Frontal cortex (tissue), 4 donors: ENCODE data around the gene TSC22D2. TPM values are rescaled to one million over a fixed set of nuclear protein-coding genes. Genes with fewer than 3 reads are reported as not detected.

Experiments
- DNase-seq, 2 donors: peaks; one replicate each; pipeline ENCODE4 v3.0.0; 2012; ENCODE audit warnings: low spot score in 2 of 2
- FAIRE-seq: peaks from 2 replicates; lab custom pipeline; 2012; peaks lifted over from hg19 to GRCh38; lab: Jason Lieb, UNC
- total RNA-seq: library from RNA; depleted of rRNA; stranded (reverse); fragments of >200 nt; gene quantifications from one replicate; pipeline ENCODE4 v1.2.3, GENCODE V29; 2014
- donor health status: control.
- donor health status: control.
- donor health status: control.

The TSC22D2 gene
- total RNA-seq, 1 donor from 2014 or later, result 11.0 TPM

- FAIRE-seq, result no peak
- DNase-seq, result no peak
Measured at GRCh38 chr3:150515210-150515609, 107.1 kb downstream of the TSC22D2 start.

Other genes starting within 250 kb of the TSC22D2 start
- 67.3 TPM for gene SERP1, start 138.2 kb downstream of the TSC22D2 start, total RNA-seq
- gene EIF2A, start 138.5 kb downstream of the TSC22D2 start, total RNA-seq, result 201 TPM
- 106 TPM for gene SELENOT, start 195.0 kb downstream of the TSC22D2 start, total RNA-seq